Esophagus squamous epithelium (tissue), 4 donors: ENCODE measurements around the gene GOLGA6D.
"Not testable (repeated sequence)": the region's sequence is repeated elsewhere in the genome, so short reads cannot be mapped to it uniquely, and the experiment has no call there.

Experiments
- CTCF ChIP-seq, 6 experiments: fragments of 450-650 bp in 4 of 6; fragments of 200-600 bp in 2 of 6; sonication (generic) in 2 of 6; IDR thresholded peaks; one replicate each; pipeline ENCODE4 v1.5.1; 2016 to 2019; ENCODE audit warnings: antibody characterized with exemption in 6 of 6, mild to moderate bottlenecking in 4 of 6, moderate library complexity in 4 of 6
- POLR2A ChIP-seq, 4 donors: fragments of 450-650 bp; IDR thresholded peaks; one replicate each; pipeline ENCODE4 v1.6.1; 2017; ENCODE audit warnings: antibody characterized with exemption in 4 of 4, mild to moderate bottlenecking in 4 of 4, moderate library complexity in 3 of 4

DNA sequence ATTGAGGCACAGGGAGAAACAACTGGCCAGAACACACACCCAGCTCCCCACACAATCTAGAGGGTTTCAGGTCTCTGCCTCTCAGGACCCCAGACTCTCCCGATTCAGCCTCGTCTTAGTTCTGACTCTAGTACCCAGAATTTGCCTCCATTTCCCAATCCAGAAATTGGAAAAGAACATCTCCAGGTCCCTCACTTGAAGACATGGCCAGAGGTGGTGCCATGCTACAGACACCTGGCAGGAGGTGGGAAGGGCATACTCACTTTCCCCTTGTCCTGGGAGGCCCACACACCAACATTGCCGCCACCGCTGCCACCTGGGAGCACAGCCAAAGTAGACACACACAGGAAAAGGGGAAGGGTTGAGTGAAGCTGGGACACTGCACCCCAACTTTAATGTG, 20.1 kb downstream of the GOLGA6D start:
- TF ChIP-seq CTCF, POLR2A (IDR thresholded peaks at IDR 0.05): not testable (repeated sequence)
